ENCODE results near the gene ADARB2.

The ADARB2 gene

DNA sequence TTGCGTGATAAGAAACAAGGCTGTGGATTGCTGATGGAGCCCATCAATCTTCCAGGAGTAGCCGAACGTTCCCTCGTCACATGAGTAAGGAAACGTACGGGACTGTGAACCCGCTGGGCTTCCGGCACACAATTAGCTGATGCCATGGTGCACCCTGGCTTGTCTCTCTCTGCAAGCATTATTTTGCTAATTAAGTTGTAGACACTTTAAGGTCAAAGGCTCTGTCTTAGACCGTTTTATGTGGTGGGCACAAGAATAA is 50.9 kb downstream of the ADARB2 start:
- TF ChIP-seq, protein P1, sequence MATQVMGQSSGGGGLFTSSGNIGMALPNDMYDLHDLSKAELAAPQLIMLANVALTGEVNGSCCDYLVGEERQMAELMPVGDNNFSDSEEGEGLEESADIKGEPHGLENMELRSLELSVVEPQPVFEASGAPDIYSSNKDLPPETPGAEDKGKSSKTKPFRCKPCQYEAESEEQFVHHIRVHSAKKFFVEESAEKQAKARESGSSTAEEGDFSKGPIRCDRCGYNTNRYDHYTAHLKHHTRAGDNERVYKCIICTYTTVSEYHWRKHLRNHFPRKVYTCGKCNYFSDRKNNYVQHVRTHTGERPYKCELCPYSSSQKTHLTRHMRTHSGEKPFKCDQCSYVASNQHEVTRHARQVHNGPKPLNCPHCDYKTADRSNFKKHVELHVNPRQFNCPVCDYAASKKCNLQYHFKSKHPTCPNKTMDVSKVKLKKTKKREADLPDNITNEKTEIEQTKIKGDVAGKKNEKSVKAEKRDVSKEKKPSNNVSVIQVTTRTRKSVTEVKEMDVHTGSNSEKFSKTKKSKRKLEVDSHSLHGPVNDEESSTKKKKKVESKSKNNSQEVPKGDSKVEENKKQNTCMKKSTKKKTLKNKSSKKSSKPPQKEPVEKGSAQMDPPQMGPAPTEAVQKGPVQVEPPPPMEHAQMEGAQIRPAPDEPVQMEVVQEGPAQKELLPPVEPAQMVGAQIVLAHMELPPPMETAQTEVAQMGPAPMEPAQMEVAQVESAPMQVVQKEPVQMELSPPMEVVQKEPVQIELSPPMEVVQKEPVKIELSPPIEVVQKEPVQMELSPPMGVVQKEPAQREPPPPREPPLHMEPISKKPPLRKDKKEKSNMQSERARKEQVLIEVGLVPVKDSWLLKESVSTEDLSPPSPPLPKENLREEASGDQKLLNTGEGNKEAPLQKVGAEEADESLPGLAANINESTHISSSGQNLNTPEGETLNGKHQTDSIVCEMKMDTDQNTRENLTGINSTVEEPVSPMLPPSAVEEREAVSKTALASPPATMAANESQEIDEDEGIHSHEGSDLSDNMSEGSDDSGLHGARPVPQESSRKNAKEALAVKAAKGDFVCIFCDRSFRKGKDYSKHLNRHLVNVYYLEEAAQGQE (IDR thresholded peaks at IDR 0.05; ENCODE audit: insufficient read depth in 1 of 2, low read depth in 2 of 2, low read length in 2 of 2) = no peak
- no peak for TF ChIP-seq FOXP2 (optimal IDR thresholded peaks at IDR 0.05; ENCODE audit: borderline replicate concordance, extremely low read depth, extremely low read length, insufficient read depth)
- TF ChIP-seq TAF1 (IDR thresholded peaks at IDR 0.05; ENCODE audit: borderline replicate concordance, insufficient read depth, low read length) = no peak
- no peak for TF ChIP-seq SIN3A (IDR thresholded peaks at IDR 0.05; ENCODE audit: borderline replicate concordance, insufficient read depth, low read length)
- TF ChIP-seq POLR2AphosphoS5 (IDR thresholded peaks at IDR 0.05; ENCODE audit: low read depth, low read length) = no peak

DNA sequence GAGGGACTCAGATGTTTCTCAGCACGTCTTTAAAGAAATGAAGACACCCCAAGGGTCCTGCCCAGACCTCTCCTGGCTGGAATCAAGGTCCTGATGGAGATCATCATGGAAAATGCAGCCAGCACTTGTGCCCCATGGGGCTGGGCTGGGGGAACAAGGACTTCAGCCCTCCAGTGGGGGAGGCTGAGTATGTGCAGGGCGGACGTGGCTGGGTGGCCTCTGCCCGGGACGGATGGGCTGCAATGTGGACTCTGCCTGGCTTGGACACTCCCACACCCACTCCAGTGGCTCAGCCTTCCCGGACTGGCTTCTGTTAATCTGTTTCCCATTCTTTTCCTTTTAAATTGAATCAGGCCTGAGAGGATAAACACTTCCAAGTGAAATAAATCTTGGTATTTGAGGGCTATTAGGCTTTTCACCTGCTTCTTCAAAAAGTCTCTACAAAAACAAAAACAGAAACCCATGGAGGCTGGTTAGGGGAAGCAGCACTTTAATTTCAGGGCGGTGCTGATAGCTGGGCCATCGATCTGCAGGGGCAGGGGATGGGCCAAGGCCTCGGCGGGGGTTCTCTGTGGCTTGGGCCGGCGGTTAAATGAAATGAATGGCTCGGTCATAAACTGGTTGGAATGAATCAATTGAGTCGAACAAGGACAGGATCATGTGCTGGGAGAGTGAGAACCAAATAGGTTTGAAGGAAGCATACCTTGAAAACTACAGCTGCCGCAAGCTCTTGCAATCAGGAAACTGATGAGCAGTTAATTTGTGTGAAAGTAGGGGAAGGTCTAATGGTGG is 51.4 kb downstream of the ADARB2 start:
- TF ChIP-seq, protein P1 (IDR thresholded peaks at IDR 0.05; ENCODE audit: insufficient read depth in 1 of 2, low read depth in 2 of 2, low read length in 2 of 2) = no peak
- TF ChIP-seq FOXP2 (optimal IDR thresholded peaks at IDR 0.05; ENCODE audit: borderline replicate concordance, extremely low read depth, extremely low read length, insufficient read depth) = no peak
- no peak for TF ChIP-seq SIN3A (IDR thresholded peaks at IDR 0.05; ENCODE audit: borderline replicate concordance, insufficient read depth, low read length)
- no peak for TF ChIP-seq TAF1 (IDR thresholded peaks at IDR 0.05; ENCODE audit: borderline replicate concordance, insufficient read depth, low read length)
- no peak for TF ChIP-seq POLR2AphosphoS5 (IDR thresholded peaks at IDR 0.05; ENCODE audit: low read depth, low read length)

DNA sequence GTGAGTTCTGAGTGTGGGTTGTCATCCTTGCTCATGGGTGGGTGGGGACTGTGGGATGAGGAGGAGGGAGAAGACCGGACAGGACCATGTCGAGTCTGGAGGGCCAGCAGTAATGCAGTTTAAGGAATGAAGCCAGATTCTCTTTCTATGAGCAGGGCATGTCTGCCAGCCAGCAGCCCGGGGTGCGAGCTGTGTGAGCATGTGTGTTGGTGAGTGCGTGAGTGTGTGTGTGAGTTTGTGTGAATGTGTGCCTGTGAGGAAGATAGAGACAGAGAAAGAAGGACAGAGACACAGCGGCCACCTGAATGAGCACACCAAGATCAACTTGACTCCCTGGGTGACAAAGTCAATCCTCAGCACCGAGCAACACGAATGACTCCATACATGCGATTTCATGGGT is 52.3 kb downstream of the ADARB2 start:
- TF ChIP-seq FOXP2 (optimal IDR thresholded peaks at IDR 0.05; ENCODE audit: borderline replicate concordance, extremely low read depth, extremely low read length, insufficient read depth) (no peak), POLR2AphosphoS5 (IDR thresholded peaks at IDR 0.05; ENCODE audit: low read depth, low read length) (no peak)

DNA sequence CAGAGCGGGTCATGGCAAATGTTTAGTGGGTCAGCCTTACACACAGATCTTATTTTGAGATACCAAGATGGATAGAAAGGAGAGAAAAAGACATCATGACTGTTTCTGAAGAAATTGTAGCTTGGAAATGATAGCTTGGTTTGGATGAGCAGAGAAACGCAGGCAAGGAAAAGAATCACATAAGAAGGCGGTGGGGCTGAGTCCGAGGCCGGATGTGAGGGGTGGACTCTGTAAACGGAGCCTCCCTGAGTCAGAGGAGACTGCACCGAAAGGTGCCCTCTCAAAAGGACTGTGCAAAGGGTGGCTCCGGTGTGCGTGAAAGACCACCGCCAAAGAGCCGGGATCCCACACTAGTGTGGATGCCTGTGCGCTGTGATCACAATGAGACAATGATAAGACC is 53.7 kb downstream of the ADARB2 start:
- TF ChIP-seq SIN3A (IDR thresholded peaks at IDR 0.05; ENCODE audit: borderline replicate concordance, insufficient read depth, low read length) = no peak

DNA sequence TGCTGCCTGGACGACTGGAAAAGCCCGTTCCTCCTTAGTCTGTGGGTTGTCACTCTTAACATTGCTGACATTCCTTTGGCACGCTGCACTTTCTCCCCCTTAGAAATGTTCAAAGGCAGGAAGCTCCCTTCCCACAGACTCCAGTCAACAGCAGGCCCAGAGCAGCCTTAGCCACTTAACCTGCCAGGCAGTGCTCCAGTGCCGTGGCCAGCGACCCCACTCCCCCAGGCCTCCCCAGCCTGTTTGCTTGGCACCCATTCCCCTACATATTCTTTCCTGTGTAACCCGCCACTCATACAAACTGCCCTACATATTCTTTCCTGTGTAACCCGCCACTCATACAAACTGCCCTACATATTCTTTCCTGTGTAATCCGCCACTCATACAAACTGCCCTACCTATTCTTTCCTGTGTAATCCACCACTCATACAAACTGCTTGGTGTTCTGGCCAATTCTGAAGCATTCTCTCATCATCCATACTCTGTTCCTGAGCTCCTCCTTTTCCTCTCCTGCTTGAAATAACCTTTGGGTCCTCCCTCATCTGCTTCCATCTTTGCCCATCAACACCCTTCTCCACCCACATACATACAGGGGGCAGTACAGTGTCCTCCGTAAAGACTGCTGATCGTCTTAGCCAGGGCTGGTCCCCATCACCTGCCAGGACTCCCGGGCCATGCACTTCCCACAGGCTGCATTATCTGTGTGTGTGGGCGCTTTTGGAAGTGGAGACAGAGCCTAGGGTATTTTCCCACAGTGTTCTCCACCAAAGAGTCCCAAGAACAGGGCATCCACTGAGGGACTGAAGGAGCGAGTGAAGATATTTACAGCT is 57.3 kb downstream of the ADARB2 start:
- TF ChIP-seq TAF1 (IDR thresholded peaks at IDR 0.05; ENCODE audit: borderline replicate concordance, insufficient read depth, low read length) = no peak
- no peak for TF ChIP-seq SIN3A (IDR thresholded peaks at IDR 0.05; ENCODE audit: borderline replicate concordance, insufficient read depth, low read length)
- no peak for TF ChIP-seq POLR2AphosphoS5 (IDR thresholded peaks at IDR 0.05; ENCODE audit: low read depth, low read length)
- no peak for TF ChIP-seq FOXP2 (optimal IDR thresholded peaks at IDR 0.05; ENCODE audit: borderline replicate concordance, extremely low read depth, extremely low read length, insufficient read depth)
- TF ChIP-seq, protein P1 (IDR thresholded peaks at IDR 0.05; ENCODE audit: insufficient read depth in 1 of 2, low read depth in 2 of 2, low read length in 2 of 2) = no peak

DNA sequence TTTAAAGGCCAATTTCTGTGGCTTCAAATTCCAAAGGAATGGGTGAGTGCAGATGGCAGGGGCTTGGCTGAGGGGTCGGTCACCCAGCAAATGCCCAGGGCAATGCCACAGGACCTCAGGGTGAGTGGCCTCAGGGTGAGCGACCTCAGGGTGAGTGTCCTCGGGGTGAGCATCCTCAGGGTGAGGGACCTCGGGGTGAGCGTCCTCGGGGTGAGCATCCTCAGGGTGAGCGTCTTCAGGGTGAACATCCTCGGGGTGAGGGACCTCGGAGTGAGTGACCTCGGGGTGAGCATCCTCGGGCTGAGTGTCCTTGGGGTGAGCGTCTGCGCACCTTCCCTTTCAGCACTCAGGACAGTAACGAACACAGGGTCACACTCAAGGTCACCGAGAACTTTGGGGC is 59.2 kb downstream of the ADARB2 start:
- TF ChIP-seq, protein P1 (IDR thresholded peaks at IDR 0.05; ENCODE audit: insufficient read depth in 1 of 2, low read depth in 2 of 2, low read length in 2 of 2) = no peak
- no peak for TF ChIP-seq POLR2AphosphoS5 (IDR thresholded peaks at IDR 0.05; ENCODE audit: low read depth, low read length)
- no peak for TF ChIP-seq SIN3A (IDR thresholded peaks at IDR 0.05; ENCODE audit: borderline replicate concordance, insufficient read depth, low read length)
- no peak for TF ChIP-seq FOXP2 (optimal IDR thresholded peaks at IDR 0.05; ENCODE audit: borderline replicate concordance, extremely low read depth, extremely low read length, insufficient read depth)
- TF ChIP-seq TAF1 (IDR thresholded peaks at IDR 0.05; ENCODE audit: borderline replicate concordance, insufficient read depth, low read length) = no peak
